Loucy (cell line): ENCODE data around the gene MPZL1.

Source experiments
- H2AFZ ChIP-seq: fragments of 200-600 bp; sonication (generic); 2 replicates; pipeline ENCODE4 v1.6.0; 2016; ENCODE audit warnings: antibody characterized with exemption, mild to moderate bottlenecking, low read length, moderate library complexity
- H3F3A ChIP-seq: fragments of 200-600 bp; 2 replicates; pipeline ENCODE4 v1.6.0; 2016; ENCODE audit warnings: antibody characterized with exemption, low read depth, mild to moderate bottlenecking
- H3K27me3 ChIP-seq: fragments of 200-600 bp; sonication (generic); 2 replicates; pipeline ENCODE4 v1.6.1; 2014; ENCODE audit warnings: low read length, mild to moderate bottlenecking; ENCODE audit not compliant: insufficient read depth, poor library complexity, severe bottlenecking
- H3K36me3 ChIP-seq: fragments of 200-600 bp; sonication (generic); 2 replicates; pipeline ENCODE4 v1.6.1; 2016; ENCODE audit warnings: low read length; ENCODE audit not compliant: insufficient read depth
- H3K4me1 ChIP-seq: fragments of 200-600 bp; sonication (generic); 2 replicates; pipeline ENCODE4 v1.5.1; 2014; ENCODE audit warnings: low read length, mild to moderate bottlenecking; ENCODE audit not compliant: insufficient read depth, poor library complexity, severe bottlenecking
- H3K4me2 ChIP-seq: fragments of 200-600 bp; sonication (generic); 2 replicates; pipeline ENCODE4 v1.6.0; 2014; ENCODE audit warnings: antibody characterized with exemption, low read length, low read depth, mild to moderate bottlenecking; ENCODE audit not compliant: poor library complexity, severe bottlenecking
- H3K4me3 ChIP-seq: fragments of 200-600 bp; sonication (generic); 2 replicates; pipeline ENCODE4 v1.5.1; 2014; ENCODE audit warnings: low read length, mild to moderate bottlenecking, mixed read lengths; ENCODE audit not compliant: poor library complexity, severe bottlenecking
- H3K79me2 ChIP-seq: fragments of 200-600 bp; sonication (generic); 2 replicates; pipeline ENCODE4 v1.6.1; 2014; ENCODE audit warnings: low read length; ENCODE audit not compliant: insufficient read depth
- H3K9ac ChIP-seq: fragments of 200-600 bp; sonication (generic); 2 replicates; pipeline ENCODE4 v1.6.0; 2014; ENCODE audit warnings: mild to moderate bottlenecking, low read depth, low read length, moderate library complexity; ENCODE audit not compliant: poor library complexity, severe bottlenecking
- H3K9me2 ChIP-seq: fragments of 200-600 bp; sonication (generic); replicated peaks from 2 replicates; pipeline ENCODE4 v1.6.1; 2016; ENCODE audit warnings: low read depth, low read length, mixed read lengths
- H3K9me3 ChIP-seq: fragments of 200-600 bp; sonication (generic); 2 replicates; pipeline ENCODE4 v1.6.1; 2014; ENCODE audit warnings: mild to moderate bottlenecking, antibody characterized with exemption, low read length, low read depth; ENCODE audit not compliant: insufficient read depth
- H4K20me1 ChIP-seq: fragments of 200-600 bp; sonication (generic); 2 replicates; pipeline ENCODE4 v1.6.0; 2014; ENCODE audit warnings: antibody characterized with exemption, low read length, mild to moderate bottlenecking; ENCODE audit not compliant: insufficient read depth, poor library complexity, severe bottlenecking
- EZH2phosphoT487 ChIP-seq: fragments of 200-600 bp; IDR thresholded peaks from 2 replicates; pipeline ENCODE4 v1.6.1; 2018; ENCODE audit warnings: antibody characterized with exemption, mild to moderate bottlenecking, moderate library complexity, borderline replicate concordance
- TF ChIP-seq, protein P1 (sequence below): fragments of 200-600 bp; sonication (generic); conservative IDR thresholded peaks from 2 replicates; pipeline ENCODE4 v1.5.1; 2014; ENCODE audit warnings: mild to moderate bottlenecking, antibody characterized with exemption, low read length

Gene MPZL1

DNA sequence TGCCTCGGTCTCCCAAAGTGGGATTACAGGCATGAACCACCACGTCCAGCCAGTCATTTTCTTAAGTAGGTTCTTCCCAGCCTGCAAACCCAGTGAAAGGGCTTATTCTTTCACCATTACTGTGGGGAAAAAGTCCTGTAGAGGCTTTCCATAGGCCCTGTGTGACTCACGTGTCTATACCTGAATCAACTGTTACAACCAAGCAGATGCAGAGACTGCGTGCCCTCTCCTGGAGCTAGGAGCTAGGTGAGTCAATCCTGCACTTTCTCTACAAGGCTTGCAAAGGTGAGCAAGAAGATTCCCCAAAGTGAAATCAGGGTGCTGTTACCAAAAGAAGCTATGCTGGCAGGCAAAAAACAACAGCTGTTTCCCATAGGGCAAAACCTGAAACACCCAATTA is 13.8 kb upstream of the MPZL1 start:
- Histone ChIP-seq H4K20me1 (no peaks in the 10 kb centered on the region), H3F3A (no peaks in the 10 kb centered on the region), H3K36me3 (peaks cover 20% of the 10 kb centered on the region; the same call in 1 of the 2 replicates), H3K4me2 (no peak overlapping the region), H3K9me2 (no peaks in the 10 kb centered on the region), H3K27me3 (no peaks in the 10 kb centered on the region), H3K9me3 (no peaks in the 10 kb centered on the region), H3K4me1 (peaks cover 7% of the 10 kb centered on the region), H3K9ac (no peak overlapping the region), H3K4me3 (no peak overlapping the region), H3K79me2 (no peaks in the 10 kb centered on the region), H2AFZ (no peak overlapping the region)
- TF ChIP-seq, protein P1, sequence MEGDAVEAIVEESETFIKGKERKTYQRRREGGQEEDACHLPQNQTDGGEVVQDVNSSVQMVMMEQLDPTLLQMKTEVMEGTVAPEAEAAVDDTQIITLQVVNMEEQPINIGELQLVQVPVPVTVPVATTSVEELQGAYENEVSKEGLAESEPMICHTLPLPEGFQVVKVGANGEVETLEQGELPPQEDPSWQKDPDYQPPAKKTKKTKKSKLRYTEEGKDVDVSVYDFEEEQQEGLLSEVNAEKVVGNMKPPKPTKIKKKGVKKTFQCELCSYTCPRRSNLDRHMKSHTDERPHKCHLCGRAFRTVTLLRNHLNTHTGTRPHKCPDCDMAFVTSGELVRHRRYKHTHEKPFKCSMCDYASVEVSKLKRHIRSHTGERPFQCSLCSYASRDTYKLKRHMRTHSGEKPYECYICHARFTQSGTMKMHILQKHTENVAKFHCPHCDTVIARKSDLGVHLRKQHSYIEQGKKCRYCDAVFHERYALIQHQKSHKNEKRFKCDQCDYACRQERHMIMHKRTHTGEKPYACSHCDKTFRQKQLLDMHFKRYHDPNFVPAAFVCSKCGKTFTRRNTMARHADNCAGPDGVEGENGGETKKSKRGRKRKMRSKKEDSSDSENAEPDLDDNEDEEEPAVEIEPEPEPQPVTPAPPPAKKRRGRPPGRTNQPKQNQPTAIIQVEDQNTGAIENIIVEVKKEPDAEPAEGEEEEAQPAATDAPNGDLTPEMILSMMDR = no peak

DNA sequence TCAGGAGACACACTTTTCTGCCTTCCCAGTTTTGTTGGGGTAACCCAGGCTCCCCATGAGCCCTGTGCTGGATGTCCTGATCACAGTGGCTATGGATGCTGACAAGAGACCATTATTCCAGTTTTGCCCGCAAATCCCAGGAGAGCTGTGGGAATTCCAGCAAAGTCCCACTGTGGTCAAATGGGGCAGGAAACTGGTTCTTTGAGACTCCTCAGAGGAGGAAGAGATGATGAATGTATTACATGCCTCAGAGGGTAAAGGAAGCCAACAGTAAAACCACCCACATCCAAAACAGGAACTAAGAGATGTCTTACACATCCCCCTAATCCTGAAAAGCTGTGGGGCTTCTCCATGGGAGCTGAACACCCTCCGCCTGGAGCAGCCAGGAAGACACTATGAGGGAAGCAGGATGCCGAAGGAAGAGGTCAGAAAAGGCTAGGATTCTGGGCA is 12.8 kb upstream of the MPZL1 start:
- Histone ChIP-seq H3F3A (no peaks in the 10 kb centered on the region), H3K4me1 (peaks cover 10% of the 10 kb centered on the region), H3K79me2 (no peaks in the 10 kb centered on the region), H4K20me1 (no peaks in the 10 kb centered on the region), H3K4me2 (no peak overlapping the region), H3K9ac (no peak overlapping the region), H2AFZ (no peak overlapping the region), H3K9me2 (no peaks in the 10 kb centered on the region), H3K9me3 (no peaks in the 10 kb centered on the region), H3K4me3 (no peak overlapping the region), H3K36me3 (peaks cover 12% of the 10 kb centered on the region; the same call in 1 of the 2 replicates), H3K27me3 (no peaks in the 10 kb centered on the region)
- TF ChIP-seq, protein P1 = no peak
- TF ChIP-seq EZH2phosphoT487 = no peak

DNA sequence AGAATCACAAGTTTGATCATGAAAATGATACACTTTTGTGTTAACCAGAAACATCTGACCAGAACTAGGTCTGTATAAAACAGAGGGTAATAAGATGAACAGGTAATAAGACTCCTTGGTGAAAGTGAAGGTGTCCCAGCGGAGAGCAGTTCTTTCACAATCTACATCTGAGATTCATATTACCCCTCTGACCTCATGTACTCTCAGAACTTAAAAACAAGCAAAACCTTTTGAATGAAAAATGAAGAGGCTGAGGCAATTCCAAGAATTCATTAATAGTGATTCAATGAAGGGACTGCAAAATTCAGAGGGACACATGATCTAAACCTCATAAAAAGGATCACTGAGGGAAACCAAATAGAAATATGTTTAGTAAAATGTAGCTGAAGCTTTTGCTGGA is 10.9 kb upstream of the MPZL1 start:
- Histone ChIP-seq H3K9me2 (no peaks in the 10 kb centered on the region), H3K36me3 (no peaks in the 10 kb centered on the region), H4K20me1 (no peaks in the 10 kb centered on the region), H3K4me2 (no peak overlapping the region), H3K27me3 (no peaks in the 10 kb centered on the region), H3K79me2 (no peaks in the 10 kb centered on the region), H3K9ac (no peak overlapping the region), H2AFZ (no peak overlapping the region), H3K9me3 (no peaks in the 10 kb centered on the region), H3K4me3 (no peak overlapping the region), H3K4me1 (peaks cover 13% of the 10 kb centered on the region), H3F3A (peaks cover 5% of the 10 kb centered on the region; the same call in 1 of the 2 replicates)
- TF ChIP-seq EZH2phosphoT487 = no peak
- TF ChIP-seq, protein P1 = no peak
